GM18907 (cell line): Measurements from ENCODE around the gene GALR2.
"Not testable (repeated sequence)": the region's sequence is repeated elsewhere in the genome, so short reads cannot be mapped to it uniquely, and the experiment has no call there.

Source experiments
- ATAC-seq: cut with Tn5 transposase; IDR thresholded peaks from one replicate; pipeline ENCODE4 v1.9.1; 2021; ENCODE audit warnings: mild to moderate bottlenecking, moderate library complexity; ENCODE audit not compliant: unreplicated experiment

GALR2 gene

GRCh38 chr17:76049836-76050537 is 24.6 kb upstream of the GALR2 start:
- no peak for ATAC-seq

DNA sequence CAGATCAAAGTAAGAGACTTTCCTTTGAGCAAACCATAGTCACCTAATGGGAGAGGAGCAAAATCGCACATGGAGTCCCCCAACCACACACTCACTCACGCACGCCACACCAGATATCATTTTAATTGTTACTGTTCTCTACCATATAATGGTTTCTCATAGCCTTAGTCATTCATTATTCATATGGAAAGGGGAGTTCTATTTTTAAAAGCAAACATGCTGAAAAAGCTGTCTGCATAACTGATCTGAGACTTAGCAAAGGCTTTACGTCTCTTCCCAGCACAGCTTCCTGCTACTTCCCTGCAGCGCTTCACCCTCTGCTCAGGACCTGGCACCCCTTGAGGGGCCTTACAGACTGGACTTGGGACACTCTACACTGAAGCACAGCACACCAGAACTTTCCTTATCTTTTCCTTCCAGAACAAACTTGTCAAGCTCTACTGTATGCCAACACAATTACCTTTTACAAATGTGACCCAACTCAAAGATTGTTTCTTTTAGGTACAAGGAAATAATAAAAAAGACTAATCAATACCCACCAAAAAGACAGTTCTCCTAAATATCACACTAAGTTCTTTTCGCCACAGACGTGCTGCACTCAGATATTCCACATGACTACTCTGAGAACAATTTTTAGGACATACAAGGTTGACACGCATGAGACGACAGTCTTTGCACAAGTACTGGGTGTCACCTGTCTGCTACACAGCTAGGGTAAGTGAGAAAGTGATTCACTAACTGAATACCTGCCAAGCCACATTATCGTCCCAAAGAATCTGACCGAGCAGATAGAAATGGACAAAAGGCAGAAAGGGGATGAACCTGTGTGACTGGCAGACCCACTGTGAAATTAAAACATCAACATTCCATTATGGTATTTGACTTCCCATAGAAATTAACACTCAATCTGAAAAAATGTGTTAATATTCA is 23.8 kb upstream of the GALR2 start:
- no peak for ATAC-seq

DNA sequence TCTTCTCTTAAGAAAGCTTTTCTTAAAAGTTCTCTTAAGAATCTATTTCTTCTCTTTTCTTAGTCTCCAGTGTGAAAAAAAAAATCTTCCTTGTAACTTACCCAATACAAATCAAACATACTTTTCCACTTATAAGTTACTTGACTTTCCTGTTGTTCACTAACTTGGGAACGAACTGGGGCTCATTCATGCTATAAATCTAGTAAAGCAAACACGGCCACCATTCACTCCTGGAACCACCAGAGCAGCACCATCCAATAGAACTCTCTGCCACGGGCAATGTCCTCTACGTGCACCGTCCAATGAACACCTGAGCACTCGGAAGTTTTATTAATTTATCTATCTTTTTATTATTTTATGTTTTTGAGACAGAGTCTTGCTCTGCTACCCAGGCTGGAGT is 23.0 kb upstream of the GALR2 start:
- ATAC-seq, result no peak

DNA sequence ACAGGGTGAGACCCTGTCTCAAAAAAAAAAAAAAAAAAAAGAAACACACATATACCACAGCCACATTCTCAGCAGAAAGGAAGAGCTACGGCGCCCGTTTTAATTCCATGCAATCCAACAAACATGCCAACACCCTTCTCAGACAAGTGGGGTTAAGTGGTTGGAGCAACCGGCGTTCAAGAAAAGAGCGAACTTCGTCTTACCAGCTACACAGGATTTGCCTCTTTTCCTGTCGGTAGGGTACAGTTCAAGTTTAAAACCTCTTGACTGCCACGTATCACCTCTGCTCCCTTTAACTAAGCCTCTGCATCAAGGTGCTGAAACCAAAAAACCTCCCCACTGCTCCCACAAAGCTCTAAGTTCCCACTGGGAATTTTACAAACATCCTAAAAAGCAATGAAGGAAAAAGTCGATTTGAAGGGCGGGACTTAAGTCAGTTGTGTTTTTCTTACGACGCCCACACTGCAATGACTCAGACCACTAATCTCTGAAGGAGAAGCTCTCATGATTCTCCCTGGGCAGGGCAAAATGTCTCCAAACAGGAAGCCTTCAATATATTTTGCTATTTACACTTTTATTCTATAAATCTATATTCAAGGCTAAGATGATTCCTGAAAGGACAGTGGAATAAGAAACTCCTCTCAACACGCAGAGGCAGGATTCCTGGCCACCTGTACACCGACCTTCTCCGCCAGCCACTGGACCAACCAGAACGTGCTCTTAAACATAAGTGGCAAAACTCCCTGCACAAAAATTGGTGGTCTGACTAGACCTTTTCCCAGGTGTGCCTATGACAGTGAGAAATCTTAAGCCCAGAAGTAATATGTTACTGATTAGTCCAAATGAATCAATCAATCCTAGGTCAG is 21.1 kb upstream of the GALR2 start:
- no peak for ATAC-seq

GRCh38 chr17:76054112-76054476 is 20.5 kb upstream of the GALR2 start:
- ATAC-seq, result no peak

DNA sequence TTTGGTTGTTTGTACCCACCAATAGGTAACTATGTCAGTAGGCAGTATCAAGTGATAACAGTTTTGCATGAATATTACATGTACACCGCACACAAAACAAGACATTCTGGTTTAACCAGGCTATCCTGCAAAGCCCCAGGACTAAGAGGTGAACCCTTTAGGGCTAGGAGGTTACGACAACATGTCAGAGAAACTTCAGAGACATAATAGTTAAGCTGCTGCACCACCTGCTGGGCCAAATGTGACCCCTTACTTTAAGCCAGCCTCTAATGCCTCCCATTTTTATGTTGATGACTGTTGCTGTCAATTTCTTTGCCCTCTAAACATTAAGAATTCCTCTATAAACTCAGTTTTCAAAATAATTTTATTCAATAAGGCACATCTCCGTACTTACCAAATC is 17.7 kb upstream of the GALR2 start:
- ATAC-seq, result no peak

GRCh38 chr17:76058264-76058663 is 16.3 kb upstream of the GALR2 start:
- ATAC-seq, result not testable (repeated sequence)

GRCh38 chr17:76063875-76064546 is 10.6 kb upstream of the GALR2 start:
- ATAC-seq, result no peak

DNA sequence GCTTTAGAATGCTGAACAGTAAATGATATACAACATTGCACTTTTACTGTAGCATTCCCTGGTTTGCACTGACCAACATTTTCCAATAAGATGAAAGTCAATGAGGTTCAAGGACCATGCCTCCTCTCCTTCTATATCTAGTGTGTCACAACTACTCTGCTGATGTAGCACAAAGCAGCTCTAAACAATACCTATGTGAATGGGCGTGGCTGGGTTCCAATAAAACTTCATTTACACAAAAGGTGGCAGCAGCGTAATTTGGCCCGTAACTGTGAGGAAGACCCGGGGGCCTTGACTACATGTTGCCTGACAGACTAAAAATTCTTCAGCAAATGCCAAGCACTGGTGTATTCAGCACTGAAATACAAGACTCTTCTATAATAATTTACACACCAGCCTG is 8.8 kb upstream of the GALR2 start:
- no peak for ATAC-seq

DNA sequence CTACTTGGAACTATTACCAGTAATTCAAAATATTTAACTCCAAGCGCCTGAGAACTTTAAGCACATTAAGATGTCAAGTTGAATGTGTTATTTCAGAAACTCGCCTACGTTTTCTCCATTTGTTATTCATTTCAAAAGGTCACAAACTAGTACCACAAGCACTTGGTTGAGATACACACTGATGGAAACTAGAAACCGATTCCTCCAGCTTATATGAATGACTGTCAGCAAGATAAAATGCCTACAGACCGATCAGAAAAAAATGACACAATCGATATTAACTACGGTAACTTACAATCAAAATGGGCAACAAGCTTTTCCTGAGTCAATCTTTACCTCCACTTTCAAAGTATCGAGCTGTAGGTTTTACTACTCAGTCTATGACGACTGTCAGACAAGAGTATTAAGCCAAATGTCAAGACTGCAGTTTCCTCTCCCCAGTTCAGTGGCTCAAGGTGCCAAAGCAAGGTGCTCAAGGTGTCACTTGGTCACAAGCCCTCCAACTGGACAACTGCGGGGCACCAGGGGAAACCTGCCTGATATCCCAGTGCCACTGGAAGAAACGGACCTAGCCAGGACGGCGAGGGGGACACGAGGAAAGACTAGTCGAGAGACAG is 2.9 kb upstream of the GALR2 start:
- peak; percentile 9 for ATAC-seq

GRCh38 chr17:76072148-76072858 is 2.3 kb upstream of the GALR2 start, which contains the start of gene SRP68:
Gene SRP68, minus strand, starts transcription at chr17:76072517. Its CDS starts 26 bp downstream, at chr17:76072491.
- peak; percentile 91 for ATAC-seq

DNA sequence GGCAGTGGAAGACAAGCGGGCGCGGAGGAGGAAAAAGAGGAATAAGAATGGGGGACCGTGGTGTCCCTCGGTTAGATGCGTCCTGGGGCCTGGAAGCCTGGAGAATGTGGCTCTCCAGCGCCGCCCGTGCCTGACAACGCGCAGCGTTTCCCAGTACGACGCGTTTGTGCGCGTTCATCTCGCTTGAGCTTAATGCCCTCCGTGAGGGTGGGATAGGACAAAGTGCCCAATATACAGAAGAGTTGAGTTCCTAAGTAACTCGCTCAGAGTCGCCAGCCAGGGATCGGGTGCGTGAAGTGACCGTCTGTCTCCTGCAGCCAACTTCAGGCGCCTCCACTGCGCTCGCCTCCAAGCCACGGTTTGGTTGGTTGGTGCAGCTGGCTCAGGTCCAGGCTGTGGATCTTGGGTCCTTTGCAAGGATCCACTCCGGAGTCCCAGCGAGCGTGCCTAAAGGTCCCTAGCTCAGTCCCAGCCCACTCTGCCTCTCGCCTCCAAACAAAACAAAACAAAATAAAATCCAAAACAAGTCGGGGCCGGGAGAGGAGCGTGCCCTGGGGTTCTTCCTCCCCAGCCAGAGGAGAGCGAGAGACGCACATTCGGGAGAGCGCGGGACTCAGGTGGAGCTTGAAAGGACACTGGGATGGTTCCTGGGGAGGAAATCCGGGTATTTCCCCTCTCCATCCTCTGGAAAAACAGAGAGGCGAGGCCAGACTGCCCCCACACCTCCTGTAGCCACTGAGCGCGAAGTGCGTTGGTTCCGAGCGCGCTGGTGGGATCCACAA is 974 bp downstream of the GALR2 start:
- no peak for ATAC-seq

DNA sequence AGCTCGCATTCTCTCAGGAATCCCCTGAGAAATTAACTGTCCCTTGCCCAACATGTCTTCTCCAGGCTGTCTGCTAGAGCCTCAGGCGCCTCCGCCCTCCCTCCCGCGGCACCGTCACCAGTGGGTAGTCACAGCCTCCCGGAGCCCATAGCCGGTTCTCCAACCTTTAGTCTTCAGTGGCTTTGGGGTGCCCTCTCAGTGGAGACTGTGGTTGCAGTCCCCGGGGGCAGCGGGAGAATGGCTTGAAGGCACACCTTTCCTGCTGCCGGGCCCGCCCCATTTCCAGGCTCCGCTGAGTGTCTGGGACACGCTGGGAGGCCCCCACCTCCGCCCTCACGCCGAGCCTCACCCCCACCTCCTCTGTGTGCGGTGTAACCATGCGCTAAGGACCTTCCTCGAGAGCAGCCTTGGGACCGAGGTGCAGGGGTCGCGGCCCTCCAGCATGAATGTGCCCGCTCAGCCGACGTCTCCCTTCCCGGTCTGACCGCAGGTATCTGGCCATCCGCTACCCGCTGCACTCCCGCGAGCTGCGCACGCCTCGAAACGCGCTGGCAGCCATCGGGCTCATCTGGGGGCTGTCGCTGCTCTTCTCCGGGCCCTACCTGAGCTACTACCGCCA is 1.7 kb downstream of the GALR2 start:
- no peak for ATAC-seq

- ATAC-seq, result no peak
These were observed 2.4 kb downstream of the GALR2 start for GRCh38 chr17:76076765-76077583.

DNA sequence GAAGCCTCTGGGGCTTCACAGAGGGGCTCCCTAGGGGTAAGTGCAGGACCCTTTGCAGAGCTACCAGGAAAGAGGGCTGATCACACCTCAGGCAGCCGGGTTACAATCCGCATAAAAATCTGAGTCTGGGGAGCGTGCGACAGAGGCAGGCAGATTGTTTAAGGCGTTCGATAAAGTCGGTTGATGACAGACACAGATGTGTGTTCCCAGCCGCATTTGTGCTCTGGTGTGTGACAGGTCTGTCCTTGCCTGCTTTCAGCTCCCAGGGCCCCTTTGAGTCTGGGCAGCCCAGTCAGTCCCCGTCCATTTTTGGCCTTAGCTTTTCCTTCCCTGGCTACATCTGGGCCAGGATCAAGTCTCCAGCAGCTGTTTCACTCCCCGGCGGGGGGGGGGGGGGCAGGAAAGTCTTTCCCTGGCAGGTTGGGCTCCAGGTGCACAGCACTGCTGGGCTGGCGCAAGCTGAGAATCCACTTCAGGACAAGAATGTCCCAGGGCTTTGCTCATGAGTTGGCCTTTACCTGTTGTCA is 3.1 kb downstream of the GALR2 start:
- no peak for ATAC-seq

- not testable (repeated sequence) for ATAC-seq
These were observed 3.8 kb downstream of the GALR2 start for GRCh38 chr17:76078370-76078769.

DNA sequence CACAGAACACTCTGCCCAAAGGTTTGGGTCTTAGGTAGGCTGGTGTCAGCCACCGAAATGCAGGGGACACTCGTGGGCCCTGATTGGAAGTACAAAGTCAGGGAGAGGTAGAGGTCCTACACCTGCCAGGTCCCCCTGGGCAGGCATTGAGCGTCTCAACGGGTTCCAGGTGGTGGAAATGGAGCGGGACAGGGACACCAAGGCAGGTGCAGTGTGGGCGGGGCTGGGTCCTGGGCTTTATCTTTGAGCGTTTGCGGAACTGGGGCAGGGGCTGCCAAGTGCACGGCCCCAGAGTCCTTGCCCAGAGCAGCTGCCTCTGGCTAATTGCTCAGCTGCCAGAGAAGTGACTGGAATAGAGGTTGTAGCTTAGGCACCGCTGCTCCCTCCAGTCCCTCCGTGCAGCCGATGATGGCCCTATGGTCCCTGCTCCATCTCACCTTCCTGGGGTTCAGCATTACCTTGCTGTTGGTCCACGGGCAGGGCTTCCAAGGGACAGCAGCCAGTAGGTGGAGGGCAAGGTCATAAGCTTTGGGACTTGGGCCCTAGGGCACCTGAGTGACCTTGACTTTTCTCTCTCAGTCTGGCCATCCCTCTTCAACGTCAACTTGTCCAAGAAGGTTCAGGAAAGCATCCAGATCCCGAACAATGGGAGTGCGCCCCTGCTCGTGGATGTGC is 4.4 kb downstream of the GALR2 start, which contains the start of gene ZACN:
Gene ZACN (plus strand): TSS at position 323 of the 675 bp plus-strand sequence. CDS start 83 bp downstream, at position 406.
- ATAC-seq, result no peak
